ENCODE data around the gene RETN. TPM values are rescaled to one million over a fixed set of nuclear protein-coding genes. Genes with fewer than 3 reads are reported as not detected.

Gene RETN
- total RNA-seq, 2 experiments from 2014 or later: not detected

GRCh38 chr19:7699003-7699402 lies 30.2 kb downstream of the RETN start:
- H3K79me2 ChIP-seq (ENCODE audit: insufficient read depth, low read depth, low read length): no peaks in the 10 kb centered on the region
- DNase-seq (ENCODE audit: low spot score): no peak
- TF ChIP-seq CTCF (conservative IDR thresholded peaks at IDR 0.05; ENCODE audit: low read length): no peak
- TF ChIP-seq EZH2phosphoT487 (IDR thresholded peaks at IDR 0.05; ENCODE audit: borderline replicate concordance, low read depth, low read length): no peak
- BruUV-seq (replicated peaks): no TSS peak
- ChIA-PET CTCF (ENCODE audit: unreplicated experiment) (interaction anchor here (1.4 kb wide), 1 partner anchor 18 kb away, joined by 4 read pairs; the partner anchor contains the start of gene TRAPPC5), POLR2A (interaction anchor here (0.7 to 1.1 kb wide), 3 partner anchors 8 to 26 kb away, joined by 3 to 4 read pairs (median 3); partner anchors contain the start of gene TRAPPC5)
- H3K4me2 ChIP-seq (ENCODE audit: low read length): 0 out of 2 replicates have a peak overlapping the region, but pooled peaks have one; percentile 22
- H3K27ac ChIP-seq (ENCODE audit: low read depth, low read length, poor library complexity, severe bottlenecking): no peak overlapping the region
- intact Hi-C loops (cut with micrococcal nuclease; ENCODE audit: unreplicated experiment): no loop called here
- H3K36me3 ChIP-seq (ENCODE audit: insufficient read depth, low read length): no peaks in the 10 kb centered on the region
- no peak overlapping the region for H2AFZ ChIP-seq (ENCODE audit: low read length)
- no peaks in the 10 kb centered on the region for H3K9me2 ChIP-seq (ENCODE audit: insufficient read depth, low read length)
- H4K20me1 ChIP-seq (ENCODE audit: insufficient read depth, low read length): no peaks in the 10 kb centered on the region
- no peaks in the 10 kb centered on the region for H3K9me3 ChIP-seq (ENCODE audit: low read length)
- H3K4me1 ChIP-seq (ENCODE audit: insufficient read depth, low read length, poor library complexity, severe bottlenecking): peaks cover 58% of the 10 kb centered on the region
- no peak overlapping the region for H3K4me3 ChIP-seq (ENCODE audit: low read depth, low read length, poor library complexity, severe bottlenecking)

GRCh38 chr19:7699417-7700401 lies 30.9 kb downstream of the RETN start:
- POLR2A ChIA-PET: interaction anchor here (0.7 to 1.1 kb wide), 2 partner anchors 7 to 25 kb away, joined by 3 read pairs; no protein-coding TSS in a partner anchor
- intact Hi-C loops (cut with micrococcal nuclease; ENCODE audit: unreplicated experiment): no loop called here
- H3K4me1 ChIP-seq (ENCODE audit: insufficient read depth, low read length, poor library complexity, severe bottlenecking): peaks cover 57% of the 10 kb centered on the region

More at GRCh38 chr19:7699417-7700401, 30.9 kb downstream of the RETN start:
- Histone ChIP-seq H3K27ac (ENCODE audit: low read depth, low read length, poor library complexity, severe bottlenecking) (no peak overlapping the region), H3K4me2 (ENCODE audit: low read length) (peak overlapping the region; percentile 22), H3K9me3 (ENCODE audit: low read length) (no peaks in the 10 kb centered on the region), H3K79me2 (ENCODE audit: insufficient read depth, low read depth, low read length) (no peaks in the 10 kb centered on the region), H4K20me1 (ENCODE audit: insufficient read depth, low read length) (no peaks in the 10 kb centered on the region), H3K36me3 (ENCODE audit: insufficient read depth, low read length) (no peaks in the 10 kb centered on the region), H3K9me2 (ENCODE audit: insufficient read depth, low read length) (no peaks in the 10 kb centered on the region), H2AFZ (ENCODE audit: low read length) (no peak overlapping the region), H3K4me3 (ENCODE audit: low read depth, low read length, poor library complexity, severe bottlenecking) (no peak overlapping the region)
- BruUV-seq (replicated peaks): no TSS peak
- DNase-seq (ENCODE audit: low spot score): peak; percentile 50
- CTCF ChIA-PET (ENCODE audit: unreplicated experiment): interaction anchor here (1.4 kb wide), 1 partner anchor 19 kb away, joined by 4 read pairs; the partner anchor contains the start of gene TRAPPC5
- TF ChIP-seq CTCF (conservative IDR thresholded peaks at IDR 0.05; ENCODE audit: low read length) (no peak), EZH2phosphoT487 (IDR thresholded peaks at IDR 0.05; ENCODE audit: borderline replicate concordance, low read depth, low read length) (no peak)

All from OCI-LY7 (cell line).